LHCN-M2 (cell line): Measurements from ENCODE around the gene ARL4A. TPM values are rescaled to one million over a fixed set of nuclear protein-coding genes. Genes with fewer than 3 reads are reported as not detected.
"Not testable (repeated sequence)": the region's sequence is repeated elsewhere in the genome, so short reads cannot be mapped to it uniquely, and the experiment has no call there.

Experiments
- DNase-seq: peaks from one replicate; pipeline ENCODE4 v3.0.0-alpha.2; 2012; ENCODE audit warnings: low read depth
- total RNA-seq: library from RNA; depleted of rRNA; stranded (reverse); fragments of >200 nt; gene quantifications from 2 replicates; pipeline ENCODE4 v1.2.3, GENCODE V29; 2014

The ARL4A gene
- total RNA-seq, 1 experiment from 2014 or later: 37.0 TPM

DNA sequence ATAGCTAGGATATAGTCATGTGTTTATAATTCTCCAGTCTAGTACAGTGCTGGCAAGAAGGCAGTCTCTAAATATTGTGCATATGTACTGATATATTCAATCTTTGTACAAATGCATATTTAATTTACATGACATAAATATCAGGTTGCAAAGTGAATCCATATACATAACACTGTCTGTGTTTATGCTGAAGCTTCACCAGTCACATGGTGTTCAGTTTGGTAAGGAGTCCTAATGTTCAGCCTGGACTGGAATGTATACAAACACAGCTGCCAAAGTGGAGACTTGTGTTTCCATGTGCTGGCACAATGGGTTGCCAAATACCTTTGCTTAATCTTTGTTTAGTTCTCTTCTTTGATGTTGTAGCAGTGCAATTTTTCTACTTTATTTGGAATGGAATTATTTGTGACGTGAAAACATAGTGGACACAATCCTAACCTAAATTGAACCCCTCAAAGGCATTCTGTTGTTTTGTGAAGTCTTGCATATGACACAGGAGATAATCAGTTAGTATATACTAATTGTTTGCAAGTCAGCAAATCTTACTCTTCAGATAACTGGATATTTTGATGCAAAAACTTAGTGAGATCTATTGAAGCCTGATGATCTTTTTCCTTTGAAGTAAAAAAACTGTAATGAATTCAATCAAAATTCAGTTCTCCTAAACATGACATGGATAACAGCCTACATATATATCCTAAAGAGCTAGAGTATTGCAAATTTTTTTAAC is 17.3 kb upstream of the ARL4A start:
- DNase-seq: peak; percentile 29

DNA sequence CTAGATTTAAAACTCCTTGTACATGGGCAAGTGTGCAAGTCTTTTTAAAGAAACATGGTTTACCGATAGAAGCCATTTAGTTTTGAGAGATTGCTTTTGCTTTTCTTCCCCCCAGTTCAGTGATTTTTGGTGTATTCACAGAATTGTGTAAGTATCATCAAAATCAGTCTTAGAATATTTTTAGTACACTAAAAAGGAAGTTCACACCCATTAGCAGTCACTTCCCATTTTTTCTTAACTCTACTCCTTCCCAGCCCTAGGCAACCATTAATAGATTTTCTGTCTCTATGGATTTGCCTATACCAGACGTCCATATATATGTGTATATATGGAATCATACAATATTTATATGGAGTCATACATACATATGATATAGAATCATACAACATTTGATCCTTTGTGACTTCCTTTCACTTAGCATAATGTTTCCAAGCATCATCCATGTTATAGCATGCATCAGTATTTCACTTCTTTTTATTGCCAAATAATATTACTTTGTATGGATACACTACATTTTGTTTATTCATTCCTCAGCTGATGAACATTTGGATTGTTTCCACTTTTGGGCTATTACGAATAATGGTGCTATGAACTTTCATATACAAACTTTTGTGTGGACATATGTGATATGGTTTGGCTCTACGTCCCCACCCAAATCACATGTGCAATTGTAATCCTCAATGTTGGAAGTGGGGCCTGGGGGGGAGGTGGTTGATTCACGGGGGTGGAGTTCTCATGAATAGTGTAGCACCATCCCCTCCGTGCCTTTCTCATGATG is 16.5 kb upstream of the ARL4A start:
- DNase-seq: no peak

DNA sequence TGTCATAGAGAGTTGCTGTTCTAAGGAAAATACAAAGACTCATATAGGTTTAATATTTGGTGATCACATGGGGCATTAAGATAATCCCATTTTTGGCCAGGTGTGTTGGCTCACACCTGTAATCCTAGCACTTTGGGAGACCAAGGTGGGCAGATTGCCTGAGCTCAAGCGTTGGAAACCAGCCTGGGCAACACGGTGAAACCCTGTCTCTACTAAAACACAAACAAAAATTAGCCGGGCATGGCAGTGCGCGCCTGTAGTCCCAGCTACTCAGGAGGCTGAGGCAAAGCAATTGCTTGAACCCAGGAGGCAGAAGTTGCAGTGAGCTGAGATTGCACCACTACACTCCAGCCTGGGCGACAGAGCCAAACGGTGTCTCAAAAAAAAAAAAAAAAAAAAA is 14.0 kb upstream of the ARL4A start:
- not testable (repeated sequence) for DNase-seq

GRCh38 chr7:12674053-12674452 is 13.4 kb upstream of the ARL4A start:
- no peak for DNase-seq

DNA sequence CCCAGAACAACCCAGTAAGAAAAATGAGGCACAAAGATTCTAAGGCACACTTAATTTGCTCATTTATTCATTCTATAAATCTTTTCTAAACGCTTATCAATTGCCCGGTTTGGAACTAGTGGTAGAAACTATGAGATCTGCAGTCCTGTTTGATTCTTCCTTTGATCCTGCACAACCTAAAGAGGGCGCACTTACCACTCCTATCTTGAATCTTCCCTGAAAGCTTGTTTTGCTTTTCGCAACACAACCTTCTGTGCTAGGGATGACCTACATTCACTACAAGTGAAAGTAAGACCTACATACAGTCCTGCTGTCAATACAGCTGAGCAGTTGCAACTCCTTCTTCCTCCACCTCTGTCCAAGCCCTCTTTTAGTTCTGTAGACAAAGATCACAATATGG is 12.6 kb upstream of the ARL4A start:
- peak; percentile 54 for DNase-seq

- DNase-seq: peak; percentile 41
These were observed 3.5 kb upstream of the ARL4A start for GRCh38 chr7:12683678-12684585.

- DNase-seq: no peak
These were observed 2.7 kb upstream of the ARL4A start for GRCh38 chr7:12684733-12685132.

DNA sequence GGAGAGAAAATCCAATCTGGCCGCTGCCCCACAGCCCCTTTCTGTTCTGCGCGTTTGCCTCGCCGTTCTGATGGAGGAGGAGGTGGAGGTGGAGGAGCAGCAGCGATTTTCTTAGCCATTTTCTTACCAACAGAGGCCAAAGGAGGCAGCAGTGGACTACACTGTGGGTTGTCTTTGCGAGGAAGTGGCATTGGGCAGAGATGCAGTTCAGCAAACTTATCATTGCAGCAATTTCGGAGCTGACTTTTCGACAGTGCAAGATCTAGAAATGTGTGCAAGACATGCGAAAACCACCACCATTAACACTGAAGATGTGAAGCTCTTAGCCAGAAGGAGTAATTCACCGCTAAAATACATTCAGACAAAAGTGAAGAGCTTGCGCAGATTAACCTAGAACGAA is 1.9 kb upstream of the ARL4A start:
- peak; percentile 58 for DNase-seq

DNA sequence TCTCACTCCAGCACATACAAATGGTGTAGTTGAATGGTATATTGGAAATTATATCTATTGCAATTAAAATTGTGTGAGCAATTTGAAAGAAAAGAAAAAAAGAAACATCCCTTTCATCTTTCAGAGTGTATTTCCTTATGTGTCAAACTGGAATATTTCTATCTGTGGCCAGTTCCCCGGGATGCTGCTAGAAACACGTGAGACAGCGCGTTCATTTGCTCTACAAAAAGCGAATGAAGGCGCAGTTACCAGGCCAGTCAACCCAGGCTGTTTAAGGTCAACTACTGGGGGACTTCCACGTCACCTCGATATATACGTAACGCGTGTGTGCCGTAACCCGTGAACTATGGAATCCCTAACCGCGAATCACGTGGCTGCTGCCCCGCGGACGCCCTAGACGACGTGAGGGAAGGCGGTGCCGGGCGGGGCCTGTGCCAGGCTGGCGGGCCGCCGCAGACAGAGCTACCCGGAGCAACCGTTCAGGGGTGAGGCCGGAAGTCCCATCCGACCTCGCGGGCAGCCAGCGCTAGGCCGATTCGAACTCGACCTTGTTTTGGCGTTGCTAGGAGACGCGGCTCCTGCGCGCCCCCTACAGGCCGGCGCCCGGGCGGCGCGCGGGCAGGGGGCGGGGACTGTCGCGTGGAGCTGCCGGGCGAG is 1.1 kb upstream of the ARL4A start:
- peak; percentile 90 for DNase-seq

DNA sequence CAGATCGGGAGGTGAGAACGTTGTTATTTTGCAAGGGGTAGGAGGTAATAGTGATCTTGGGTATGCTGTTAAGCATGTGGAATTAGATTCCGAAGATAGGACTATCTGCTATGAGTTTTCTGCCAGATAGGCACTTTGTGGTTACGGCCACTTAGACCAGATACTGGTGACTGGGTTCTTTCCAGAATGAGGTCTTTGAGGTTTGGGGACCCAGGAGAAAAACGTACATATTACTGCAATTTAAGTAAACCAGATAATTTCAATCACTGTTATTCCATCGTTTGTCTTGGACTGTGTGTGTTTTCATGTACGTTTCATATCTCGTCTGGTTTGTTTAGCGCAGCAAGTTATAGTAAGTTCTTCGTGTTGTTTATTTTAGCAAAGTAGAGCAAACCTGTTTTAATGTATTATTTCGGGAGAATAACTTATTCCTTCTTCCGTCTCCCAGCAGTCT is 312 bp downstream of the ARL4A start:
- DNase-seq: no peak

GRCh38 chr7:12688485-12689170 is 1.2 kb downstream of the ARL4A start:
- not testable (repeated sequence) for DNase-seq

DNA sequence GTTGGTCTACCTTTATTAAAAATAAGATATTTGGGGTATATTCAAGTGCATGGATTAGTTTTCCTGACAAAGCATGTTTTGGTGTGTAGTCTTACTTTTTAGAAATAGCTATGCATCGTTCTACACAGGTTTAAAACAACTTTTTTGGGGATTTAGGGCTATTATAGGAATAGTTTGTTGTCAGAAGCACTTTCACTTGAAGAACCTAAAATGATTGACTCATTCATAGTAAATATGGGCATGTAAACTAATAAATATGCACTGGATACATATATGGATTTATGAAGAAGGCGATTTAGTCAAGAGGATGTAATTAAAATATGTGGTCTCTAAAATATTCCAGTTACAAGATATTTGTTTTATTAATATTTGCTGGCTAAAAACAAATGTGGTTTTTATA is 2.0 kb downstream of the ARL4A start:
- DNase-seq: no peak

GRCh38 chr7:12690041-12690878 is 2.8 kb downstream of the ARL4A start:
- DNase-seq: peak; percentile 59

GRCh38 chr7:12691388-12691787 is 4.0 kb downstream of the ARL4A start:
- not testable (repeated sequence) for DNase-seq

- DNase-seq: no peak
These were observed 4.6 kb downstream of the ARL4A start for GRCh38 chr7:12692035-12692434.

DNA sequence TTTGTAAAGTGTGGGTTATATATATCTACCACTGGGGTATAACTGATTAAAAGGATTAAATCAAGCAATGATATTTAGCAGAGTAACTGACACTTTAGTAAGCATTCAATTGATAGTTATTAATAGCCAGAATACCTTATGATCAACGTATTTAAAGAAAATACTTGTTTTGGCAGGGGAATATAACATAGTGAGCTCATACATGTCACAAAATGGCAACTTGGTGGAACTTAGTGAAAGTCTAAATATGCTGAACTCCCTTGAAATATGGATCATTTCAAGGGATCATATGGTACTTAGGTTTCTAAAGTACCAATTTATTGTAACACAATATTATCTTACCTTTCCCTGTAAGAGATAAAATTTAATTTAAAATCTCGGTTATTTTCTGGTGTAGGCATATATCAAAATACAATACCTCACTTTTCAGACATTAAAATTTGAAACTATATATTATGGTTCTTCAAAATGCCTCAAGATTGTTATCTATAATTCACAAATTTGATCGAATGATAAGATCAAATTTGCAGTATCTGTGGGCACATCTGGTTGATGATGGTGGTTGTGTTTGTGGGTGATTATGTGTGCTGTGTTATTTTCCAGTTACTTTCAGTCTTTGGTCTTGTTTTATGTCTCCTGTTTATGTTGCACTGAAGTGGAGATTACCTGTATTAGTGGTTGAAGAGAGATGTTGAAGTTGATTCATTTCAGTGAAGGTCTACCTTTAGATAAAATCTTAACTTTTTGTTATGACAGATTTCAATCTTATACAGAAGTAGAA is 5.2 kb downstream of the ARL4A start:
- no peak for DNase-seq

DNA sequence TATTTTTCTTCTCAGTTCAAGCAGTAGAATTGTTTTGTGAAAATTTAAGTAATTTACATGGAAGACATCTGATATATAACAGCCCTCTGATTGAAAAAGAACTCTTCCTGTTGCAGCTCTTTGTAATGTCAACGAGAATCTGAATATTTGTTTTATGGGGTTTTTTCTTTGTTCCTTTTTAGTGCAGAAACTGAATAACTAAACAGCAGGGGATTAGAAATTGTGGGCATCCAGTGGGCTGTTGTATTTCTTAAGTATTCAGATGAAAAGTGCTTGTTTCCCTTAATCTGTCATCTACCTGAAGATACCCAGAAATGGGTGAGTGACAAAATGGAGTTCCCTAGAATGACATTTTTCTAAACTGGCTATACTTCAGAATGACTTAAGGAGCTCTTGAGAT is 7.4 kb downstream of the ARL4A start:
- no peak for DNase-seq

DNA sequence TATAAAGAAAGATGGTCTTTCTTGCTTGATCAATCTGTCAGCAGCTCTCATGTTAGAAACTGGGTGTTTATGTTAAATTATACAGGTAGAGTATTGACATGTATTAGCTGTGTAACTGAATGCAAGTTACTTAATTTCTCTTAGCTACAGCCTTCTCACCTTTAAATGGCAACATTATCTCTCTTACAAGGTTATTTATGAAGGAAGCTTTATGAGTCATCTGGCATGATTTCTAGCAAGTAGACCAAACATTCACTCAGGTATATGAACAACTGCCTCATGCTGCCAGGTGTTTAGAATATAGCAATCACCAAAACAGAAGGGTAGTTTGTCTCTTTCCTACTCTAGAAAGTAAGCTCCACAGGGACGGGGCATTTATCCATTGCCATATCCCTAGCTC is 8.5 kb downstream of the ARL4A start:
- no peak for DNase-seq

GRCh38 chr7:12699299-12699698 is 11.9 kb downstream of the ARL4A start:
- no peak for DNase-seq
